Ureter (tissue), 1 donor: ENCODE data around the gene TRIB2. TPM values are rescaled to one million over a fixed set of nuclear protein-coding genes. Genes with fewer than 3 reads are reported as not detected.

Experiments used
- DNase-seq: peaks from one replicate; pipeline ENCODE4 v3.0.0-alpha.2; 2020; ENCODE audit warnings: low spot score
- total RNA-seq: library from RNA; stranded (reverse); gene quantifications from one replicate; pipeline ENCODE4 v1.2.4, GENCODE V29; 2023
- donor health status: DM: yes; HTN: yes; CAD: no.

Gene TRIB2
- total RNA-seq, 1 donor from 2014 or later, result 45.4 TPM

DNA sequence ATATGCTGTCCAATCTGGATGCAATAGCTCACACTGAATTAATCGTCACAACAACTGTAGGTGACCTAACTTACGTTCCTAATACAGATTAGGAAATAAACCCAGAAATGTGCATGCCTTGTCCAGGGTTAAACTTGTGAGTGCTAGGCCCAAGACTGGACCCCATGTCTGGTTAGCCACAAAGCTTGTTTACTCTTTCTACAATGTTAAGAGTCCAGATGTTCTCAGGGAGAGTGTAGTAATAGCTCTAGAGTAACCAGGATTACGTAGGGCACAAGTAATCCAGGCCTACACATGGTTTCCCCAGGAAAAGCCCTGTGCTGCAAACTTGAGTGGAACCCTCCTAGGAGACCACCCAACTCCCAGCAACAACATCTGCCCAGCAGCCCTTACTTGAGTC is 26.2 kb downstream of the TRIB2 start:
- DNase-seq, result no peak

DNA sequence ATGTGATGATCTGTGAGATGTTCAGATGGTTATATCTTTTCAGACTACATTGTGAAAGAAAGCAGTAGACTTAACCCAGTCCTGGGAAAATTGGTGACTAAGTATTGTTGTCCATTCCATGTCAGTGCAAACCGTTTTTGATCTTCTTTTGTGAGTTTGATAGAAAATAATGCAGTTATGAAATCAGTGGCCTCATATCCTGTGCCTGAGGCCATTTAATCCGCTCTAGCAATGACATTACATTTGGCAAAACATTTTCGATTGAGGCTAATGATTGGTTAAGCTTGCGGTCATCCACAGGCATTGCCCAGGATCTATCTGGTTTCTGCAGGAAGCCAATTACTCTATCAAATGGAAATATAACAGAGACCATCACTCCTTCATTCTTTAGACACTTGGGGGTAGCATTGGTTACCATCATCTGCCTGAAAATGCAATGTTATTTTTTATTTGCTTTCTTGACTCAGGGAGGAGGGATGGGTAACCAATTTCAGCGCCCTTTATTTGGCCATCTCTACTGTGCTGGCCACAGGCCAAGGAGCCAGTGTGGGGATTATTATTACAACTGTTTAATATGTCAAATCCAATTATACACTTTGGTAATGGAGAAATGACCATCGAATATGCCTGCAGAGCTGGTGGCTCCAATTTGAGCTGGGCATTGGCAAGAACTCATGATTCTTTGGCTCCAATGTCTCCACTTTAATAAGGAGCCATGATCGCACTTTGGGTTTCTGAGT is 33.6 kb downstream of the TRIB2 start:
- DNase-seq, result no peak

DNA sequence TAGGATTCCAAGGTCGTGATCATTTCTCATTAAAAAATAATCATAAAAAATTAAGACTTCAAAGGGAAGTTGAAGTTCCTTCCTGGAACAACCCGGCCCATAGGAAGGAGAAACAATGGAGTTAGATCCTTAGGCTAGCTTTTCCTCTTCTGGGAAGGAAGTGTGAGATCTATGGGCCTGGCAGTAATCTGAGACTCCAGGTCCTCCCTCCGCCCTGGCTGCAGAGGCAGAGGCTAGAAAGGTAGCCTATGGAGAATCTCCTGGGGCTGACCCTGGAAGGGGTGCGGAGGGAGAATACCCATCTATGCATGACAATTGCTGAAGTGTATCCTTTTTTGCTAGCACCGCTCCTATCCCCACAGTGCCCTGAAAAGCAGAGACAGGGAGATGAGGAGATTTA is 37.9 kb downstream of the TRIB2 start:
- DNase-seq, result no peak

DNA sequence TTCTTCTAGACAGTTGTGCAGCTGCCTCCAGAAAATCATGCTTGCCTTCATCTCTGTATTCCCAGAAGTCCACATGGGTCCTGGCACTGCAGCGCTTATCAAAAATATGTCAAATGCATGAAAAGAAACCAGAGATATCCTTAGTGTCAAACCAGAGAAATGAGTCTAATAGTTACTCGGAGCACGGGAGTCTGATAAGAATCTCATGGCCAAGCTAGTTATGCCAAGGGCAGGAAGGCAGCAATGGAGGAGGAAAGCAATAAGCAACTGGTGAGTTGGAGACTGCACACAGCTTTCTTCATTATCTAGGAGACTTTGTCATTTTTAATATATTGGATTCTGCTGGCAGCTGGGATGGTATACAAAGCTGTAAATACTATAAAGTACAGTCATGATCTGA is 38.6 kb downstream of the TRIB2 start:
- no peak for DNase-seq

DNA sequence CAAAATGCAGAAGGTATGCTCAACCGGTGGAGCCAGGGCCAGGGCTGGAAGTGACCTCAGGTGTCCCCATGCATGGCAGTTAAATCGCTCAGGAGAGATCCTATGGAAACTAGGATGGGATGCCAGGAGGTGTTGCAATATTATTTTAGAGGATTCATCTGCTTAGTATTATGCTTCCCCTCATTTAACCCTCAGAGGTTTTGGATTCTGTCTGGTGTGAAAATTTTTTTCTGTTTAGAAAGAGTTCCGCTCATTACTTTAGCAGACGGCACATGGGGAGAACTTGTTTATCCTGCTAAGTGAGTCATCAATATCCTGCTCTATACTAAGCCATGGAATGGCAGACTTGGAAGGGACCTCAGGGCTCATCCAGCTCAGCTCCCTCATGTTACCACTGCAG is 42.5 kb downstream of the TRIB2 start:
- DNase-seq, result no peak

DNA sequence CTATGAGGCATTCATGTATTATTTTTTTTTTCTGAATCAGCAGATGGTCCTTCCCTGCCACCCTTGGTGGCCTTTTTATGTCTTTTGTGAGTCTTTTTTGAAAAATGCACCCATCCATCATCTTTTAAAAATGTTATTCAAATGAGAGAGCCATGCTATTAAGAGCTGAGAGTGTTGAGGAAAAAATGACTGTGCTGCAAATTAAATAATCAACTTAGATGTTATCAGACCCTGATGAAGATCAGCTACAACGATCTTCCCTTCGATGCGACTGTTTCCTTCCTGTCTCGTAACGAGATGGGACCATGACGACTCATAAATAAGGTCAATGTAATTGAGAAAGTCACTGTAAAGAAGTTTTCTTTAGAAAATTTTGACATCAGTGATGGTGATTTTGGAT is 44.4 kb downstream of the TRIB2 start:
- no peak for DNase-seq

DNA sequence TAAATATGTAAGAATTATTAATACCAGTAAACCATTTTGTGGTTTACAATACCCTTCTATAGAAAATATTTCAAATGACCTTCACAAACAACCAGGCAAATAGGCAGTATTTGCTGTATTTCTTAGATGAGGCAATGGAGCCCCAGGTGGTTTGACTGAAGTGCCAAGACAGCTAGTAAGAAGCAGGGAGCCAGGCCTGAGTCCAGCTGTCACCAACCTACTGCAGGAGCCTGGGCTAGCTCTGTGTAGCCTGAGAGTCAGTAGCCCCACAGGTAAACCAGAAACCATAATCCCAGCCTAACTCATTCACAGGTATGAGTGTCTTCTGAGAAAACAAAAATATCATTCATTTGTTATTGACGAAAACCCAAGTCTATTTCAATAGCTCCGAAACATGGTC is 45.6 kb downstream of the TRIB2 start:
- no peak for DNase-seq

DNA sequence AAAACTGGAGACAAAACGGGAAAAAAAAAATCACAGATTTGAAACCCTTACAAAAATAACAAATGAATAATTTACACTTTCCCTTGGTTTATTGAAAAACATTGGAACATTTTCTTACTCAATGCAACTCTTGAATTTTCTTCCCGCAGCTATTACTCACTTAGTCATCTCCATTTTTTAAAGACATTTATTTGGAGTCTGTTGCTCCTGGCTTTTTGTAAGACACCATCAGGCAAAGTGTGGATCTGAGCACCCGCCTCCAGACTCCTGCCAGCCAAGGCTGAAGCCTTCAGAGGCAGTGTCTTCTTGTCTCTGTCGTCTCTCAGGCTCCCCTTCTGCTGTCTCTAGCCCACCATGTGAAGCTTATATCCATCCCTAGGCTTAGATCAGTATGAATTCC is 46.2 kb downstream of the TRIB2 start:
- no peak for DNase-seq

DNA sequence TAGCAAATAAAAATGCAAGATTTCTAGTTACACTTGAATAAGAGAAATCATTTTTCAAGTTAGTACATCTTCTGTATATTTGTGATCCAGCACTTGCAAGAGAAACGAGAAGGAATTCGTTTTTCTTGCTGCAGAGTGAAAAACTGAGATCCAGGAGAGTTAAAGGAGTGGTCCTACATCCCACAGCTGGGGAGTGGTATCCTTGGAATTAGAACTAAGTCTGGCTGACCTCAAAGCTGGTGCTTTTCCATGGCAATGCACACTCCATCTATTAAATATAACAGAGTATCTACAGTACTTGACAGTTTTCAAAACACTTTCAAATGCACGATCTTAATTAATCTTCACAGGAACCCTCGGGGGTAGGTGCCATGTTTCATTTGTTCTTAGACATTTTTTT is 46.8 kb downstream of the TRIB2 start:
- no peak for DNase-seq

DNA sequence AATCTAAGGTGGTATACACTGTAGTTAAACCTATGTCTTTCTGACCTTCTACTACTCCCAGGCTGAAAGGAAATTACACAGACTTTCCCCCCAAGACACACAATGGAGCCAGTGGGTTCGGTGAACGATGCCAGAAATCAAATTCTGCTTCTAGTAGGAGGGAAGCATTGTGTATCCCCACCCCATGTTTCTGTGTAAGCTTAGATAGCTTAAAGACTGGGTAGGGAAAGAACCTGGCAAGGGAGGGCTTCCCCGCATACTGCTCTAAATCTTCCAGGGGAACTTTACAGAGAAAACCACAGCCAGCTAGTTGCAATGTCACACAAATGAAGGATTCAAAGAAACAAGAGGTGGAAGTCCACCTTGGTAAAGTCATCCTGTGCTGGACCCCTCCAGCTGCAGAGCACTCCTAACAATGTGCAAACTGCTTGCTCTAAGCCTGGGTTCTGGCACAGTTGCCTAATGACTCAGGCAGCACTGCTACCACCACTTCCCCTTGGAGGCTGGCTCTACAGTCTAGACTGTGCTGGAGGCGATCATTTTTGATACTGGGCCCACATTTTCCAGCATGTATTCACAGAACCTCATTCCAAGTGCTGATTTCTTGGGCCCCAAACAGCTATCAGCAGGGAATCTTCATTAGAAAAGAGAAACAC is 47.5 kb downstream of the TRIB2 start:
- DNase-seq, result no peak

DNA sequence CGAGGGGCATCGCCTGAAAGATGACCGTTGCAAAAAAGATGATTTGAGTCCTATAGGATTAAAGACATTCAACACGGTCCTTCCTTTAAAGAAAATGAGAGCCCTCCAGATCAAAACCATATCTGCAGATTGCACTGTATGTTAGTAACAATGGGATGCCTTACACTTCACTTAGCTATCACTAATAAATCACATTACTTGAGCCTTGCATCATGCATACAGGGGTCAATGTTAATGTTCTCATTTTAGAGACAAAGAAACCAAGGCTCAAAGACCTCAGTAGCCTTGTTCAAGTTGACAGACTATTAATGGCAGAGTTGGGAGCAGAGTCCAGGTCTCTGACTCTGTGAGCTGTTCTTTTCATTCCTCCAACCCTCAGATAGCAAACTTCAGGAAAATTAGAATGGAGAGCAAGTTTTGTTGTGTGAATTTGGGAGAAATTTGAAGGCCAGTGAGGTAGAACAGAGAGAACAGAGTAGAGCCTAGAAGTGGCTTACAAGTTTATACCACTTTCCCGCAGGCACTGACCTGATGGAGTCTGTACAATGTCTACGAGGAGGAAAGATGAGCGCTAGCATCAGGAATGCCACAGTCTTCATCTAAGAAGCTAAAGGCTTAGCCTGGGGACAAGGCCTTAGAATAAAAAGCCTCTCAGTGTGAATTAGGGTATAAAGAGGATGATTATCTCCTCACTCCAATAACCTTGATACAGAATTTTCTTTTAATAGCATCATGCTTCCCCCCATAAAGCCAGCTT is 48.3 kb downstream of the TRIB2 start:
- no peak for DNase-seq

DNA sequence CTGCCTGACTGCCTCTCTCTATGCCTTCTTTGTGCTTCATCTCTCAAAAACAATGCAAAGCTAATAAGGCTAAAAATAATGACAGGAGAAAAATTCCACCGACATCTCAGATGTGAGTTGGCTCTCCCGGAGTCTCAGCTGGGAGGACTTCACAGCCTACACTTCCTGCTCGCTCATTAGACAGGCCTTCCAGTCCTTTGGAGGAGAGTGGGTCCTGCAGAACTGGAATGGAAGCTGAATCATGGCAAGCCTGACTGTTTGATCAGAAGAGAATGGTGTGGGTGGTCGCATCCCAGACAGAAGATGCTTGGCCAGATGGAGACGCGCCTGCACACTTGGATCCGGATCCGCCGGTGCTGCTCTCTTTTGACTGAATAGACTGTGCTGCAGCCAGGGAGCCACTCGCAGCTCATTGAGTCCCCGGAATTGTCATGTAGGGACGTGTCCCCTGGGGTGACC is 49.7 kb downstream of the TRIB2 start:
- no peak for DNase-seq

DNA sequence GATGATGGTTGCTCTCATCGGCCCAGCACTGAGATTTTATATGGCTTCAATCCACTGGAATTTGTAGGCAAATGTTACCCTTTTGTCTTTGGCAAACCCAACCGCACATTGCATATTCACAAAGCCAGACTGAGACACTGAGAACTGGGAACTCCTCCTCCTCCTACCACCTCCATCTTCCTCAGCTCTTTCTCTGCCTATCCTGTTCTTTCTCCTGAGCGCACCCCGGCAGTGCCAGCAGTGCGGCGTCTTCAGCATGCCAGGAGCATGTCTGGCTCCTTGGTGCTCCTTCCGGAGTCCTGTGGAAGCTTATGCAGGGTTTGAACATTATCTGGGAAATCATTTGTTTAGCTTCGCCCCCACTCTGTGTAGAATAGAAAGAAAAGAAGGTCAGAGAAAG is 50.8 kb downstream of the TRIB2 start:
- DNase-seq, result no peak

DNA sequence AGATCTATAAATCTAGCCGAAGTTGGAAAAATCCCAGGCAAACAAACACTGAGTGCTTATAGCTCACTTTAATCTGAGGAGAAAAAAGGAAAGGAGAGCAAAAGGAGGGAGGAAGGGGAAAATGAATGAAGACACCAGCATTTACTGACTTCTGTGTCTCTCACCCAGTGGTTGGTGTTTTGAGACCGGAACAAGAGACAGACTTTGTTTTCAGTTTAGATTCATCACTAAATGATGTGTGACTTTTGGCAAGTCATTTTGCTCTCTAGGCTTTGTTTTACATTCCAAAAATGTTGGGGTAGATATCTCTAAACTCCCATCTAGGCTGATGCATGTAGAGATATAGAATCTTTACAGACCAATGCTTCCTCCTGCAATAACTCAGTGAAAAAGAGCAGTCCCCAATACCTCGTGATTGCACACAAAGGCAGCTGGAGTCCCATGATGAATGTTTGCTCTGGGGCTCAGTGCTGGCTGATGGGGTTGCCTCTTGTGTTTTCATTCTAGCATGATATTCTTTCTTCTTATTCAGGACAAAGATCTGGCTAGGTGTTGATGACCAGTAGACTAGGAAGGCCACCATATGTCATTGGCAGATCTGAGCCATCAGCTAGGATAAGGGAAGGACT is 51.4 kb downstream of the TRIB2 start:
- DNase-seq, result no peak

DNA sequence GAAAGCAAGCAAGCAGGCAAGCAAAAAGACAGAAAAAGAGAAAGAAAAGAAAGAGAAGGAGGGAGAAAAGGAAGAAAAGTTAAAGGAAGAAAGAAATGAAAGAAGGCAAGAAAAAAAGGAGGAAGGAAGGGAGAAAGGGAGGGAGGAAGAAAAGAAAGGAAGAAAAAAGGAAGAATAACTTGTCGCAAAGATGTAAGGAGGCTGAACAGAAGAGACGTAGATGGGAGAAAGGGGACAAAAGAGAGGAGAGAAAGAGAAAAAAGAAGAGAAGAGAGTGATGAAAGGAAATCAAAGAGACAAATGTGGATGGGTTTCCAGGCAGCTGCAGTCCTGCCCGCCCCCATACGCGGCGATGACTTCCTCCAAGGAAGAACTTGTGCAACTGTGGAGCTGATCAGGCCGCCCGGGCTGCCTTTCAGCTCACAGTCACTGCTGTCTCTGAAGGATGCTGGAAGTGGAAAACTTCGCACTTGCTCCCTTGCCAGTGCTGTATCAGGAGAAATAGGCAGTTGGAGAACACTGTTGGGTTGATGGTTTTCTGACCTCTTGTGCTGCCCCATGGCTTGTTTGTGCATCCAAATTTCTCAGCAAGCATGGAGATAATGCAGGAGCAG is 52.9 kb downstream of the TRIB2 start:
- DNase-seq, result no peak

DNA sequence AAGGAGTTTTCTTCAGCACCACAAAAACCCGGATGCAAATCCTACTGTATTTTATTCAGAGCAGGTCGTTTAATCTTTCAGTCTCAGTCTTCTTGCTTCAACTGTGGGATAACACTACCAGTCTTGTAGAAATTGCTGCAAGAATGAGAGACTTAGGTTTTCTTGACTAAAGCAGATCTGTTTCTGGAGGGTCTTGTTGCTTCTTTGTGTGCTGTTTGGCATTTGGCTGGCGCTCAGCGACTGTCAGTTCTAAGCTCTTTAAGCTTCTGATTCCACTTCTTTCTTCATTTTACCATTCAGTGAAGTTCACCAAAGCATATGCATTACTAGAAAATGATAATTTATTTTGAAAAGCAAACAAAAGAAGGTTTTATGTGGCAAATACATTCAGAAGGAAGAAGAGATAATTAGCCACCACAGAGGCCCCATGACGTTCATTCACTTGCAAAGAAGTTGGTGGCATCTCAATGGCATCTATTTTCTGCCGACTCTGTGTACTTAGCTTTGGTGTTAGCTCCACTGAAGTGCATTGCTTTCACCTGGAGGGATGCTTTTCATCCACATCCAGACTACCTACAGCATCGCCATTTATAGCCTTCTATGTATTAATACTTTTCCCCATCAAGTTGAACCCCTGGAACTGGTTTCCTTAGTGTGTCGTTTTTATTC is 53.7 kb downstream of the TRIB2 start:
- no peak for DNase-seq

DNA sequence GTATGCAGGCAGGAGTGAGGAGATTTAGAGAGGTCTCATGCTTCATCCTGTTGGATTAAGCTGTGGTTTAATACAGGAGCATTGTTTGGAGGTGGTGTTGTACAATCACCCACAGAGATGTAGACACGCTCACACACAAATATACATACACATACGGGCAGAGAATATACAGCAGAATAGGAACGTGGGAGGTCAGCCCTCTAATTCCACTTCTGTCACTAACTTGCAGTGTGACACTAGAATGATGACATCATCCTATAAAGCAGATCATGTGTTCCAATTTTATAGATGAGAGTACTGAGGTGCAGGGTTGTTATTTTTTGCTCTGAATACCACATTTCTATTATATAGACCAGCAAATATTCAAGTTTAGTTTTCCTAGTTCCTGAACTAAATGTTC is 54.4 kb downstream of the TRIB2 start:
- no peak for DNase-seq

DNA sequence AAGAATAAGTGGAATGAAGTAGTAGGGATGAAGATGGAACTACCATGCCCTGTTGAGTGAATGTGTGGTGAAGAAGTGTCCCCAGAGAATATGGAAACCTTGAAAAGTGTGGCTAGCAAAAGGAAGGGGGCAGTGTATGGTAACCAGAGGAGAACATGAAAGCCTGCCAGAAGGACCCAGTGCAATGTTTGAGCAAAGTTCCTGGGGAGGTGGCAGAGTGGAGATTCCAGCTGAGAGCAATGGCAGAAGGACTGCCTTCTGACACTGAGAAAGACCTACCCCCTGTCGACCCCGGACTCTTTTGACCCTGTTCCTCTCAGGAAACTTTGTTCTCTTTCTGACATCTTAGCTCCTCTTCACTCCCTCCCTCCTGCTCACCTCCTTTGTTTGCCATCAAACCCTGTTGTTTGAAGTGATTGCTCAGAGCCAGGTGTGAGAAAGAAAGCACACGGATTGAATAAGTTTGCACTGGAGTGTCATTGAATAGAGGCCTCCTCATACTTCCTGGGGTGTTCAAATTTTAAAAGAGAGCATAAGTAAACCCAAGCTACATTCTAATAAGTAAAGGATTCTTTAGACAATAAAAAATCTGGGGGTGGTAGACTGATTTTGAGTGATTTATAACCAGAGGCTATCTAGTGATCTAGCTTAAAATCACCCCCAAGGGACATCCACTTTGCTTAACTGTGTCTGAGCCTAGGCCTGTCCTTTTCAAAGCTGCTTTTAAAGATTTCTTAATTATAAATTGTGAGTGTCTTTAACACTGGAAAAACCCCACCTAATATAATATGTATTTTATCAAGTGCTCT is 57.1 kb downstream of the TRIB2 start:
- no peak for DNase-seq

DNA sequence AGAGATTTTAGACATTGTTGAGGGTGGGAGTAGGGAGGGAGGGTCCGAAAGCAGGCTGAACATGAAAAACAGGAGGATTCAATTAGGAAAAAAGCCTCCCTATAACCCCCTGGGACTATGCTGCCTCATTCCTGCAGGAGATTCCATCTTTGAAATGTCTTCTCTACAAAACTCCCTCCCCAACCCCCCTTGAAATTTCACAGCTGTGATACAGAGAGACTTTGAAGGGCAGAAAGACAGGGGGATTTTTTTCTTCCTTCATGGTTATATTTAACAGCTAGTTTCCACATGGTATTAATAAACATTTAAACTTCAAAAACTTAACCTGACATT is 57.6 kb downstream of the TRIB2 start:
- no peak for DNase-seq

DNA sequence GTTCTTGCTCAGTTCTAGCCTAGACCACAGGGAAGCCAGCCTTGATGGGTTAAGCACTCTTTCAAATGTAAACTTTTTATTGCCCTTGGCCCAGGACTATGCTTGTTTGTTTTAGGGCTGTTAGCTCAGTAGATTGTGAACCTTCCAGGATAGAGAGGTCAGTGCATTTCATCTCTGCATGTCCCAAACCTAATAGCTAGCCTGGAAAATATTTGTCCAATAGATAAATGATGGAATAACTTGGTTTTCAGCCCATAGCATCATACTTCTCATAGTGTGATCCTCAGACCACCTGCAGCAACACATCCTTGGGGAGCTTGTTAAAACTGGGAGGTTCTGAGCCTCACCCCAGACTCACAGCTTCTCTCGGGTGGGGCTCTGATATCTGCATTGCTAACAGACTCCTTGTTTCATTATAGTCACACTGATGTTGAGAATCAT is 59.8 kb downstream of the TRIB2 start:
- DNase-seq, result no peak

DNA sequence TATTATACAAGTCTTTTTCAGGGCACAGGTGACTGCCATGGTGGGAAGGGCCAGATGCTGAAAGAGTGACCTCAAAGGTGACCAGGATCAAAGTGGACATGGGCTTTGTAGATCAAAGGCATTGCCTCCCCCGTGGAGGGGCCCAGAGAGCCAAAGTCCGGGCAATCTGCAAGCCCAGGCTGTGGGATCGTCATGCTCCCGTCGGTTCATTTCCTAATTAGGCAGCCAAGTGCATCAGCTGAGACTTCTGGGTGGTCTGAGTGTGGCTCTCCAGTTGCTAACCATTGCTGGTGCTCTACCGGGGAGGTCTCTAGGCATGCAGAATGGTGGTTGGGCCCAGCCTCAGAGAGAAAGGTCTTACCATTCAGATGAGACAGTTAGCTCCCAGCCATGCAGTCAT is 61.6 kb downstream of the TRIB2 start:
- no peak for DNase-seq
